Smooth muscle cell (in vitro differentiated cells): ENCODE measurements around the gene RNMT. TPM values are rescaled to one million over a fixed set of nuclear protein-coding genes. Genes with fewer than 3 reads are reported as not detected.

Source experiments
- DNase-seq: peaks from one replicate; lab custom pipeline; 2025; ENCODE audit not compliant: unreplicated experiment; lab: John Stamatoyannopoulos, UW
- H2AFZ ChIP-seq: fragments of 200-600 bp; sonication (generic); 2 replicates; pipeline ENCODE4 v1.6.0; 2016; ENCODE audit warnings: antibody characterized with exemption, low read depth, mild to moderate bottlenecking
- H3F3A ChIP-seq: fragments of 200-600 bp; sonication (generic); 2 replicates; pipeline ENCODE4 v1.6.0; 2017; ENCODE audit warnings: antibody characterized with exemption, low read depth
- H3K27ac ChIP-seq: fragments of 200-600 bp; sonication (generic); 2 replicates; pipeline ENCODE4 v1.5.1; 2016; ENCODE audit warnings: low read depth, mild to moderate bottlenecking
- H3K27me3 ChIP-seq: fragments of 200-600 bp; sonication (generic); 2 replicates; pipeline ENCODE4 v1.6.1; 2016; ENCODE audit warnings: low read depth, mild to moderate bottlenecking
- H3K36me3 ChIP-seq: fragments of 200-600 bp; sonication (generic); 2 replicates; pipeline ENCODE4 v1.5.1; 2016; ENCODE audit warnings: low read depth
- H3K4me1 ChIP-seq: fragments of 200-600 bp; sonication (generic); 2 replicates; pipeline ENCODE4 v1.5.1; 2016; ENCODE audit warnings: low read depth
- H3K4me2 ChIP-seq: fragments of 200-600 bp; sonication (generic); 2 replicates; pipeline ENCODE4 v1.6.0; 2016; ENCODE audit warnings: mild to moderate bottlenecking
- H3K4me3 ChIP-seq: fragments of 200-600 bp; sonication (generic); 2 replicates; pipeline ENCODE4 v1.5.1; 2016; ENCODE audit warnings: mild to moderate bottlenecking
- H3K79me2 ChIP-seq: fragments of 200-600 bp; sonication (generic); 2 replicates; pipeline ENCODE4 v1.6.0; 2016; ENCODE audit warnings: low read depth, mild to moderate bottlenecking
- H3K9ac ChIP-seq: fragments of 200-600 bp; sonication (generic); 2 replicates; pipeline ENCODE4 v1.6.0; 2016; ENCODE audit warnings: low read depth
- H3K9me3 ChIP-seq: fragments of 200-600 bp; sonication (generic); replicated peaks from 2 replicates; pipeline ENCODE4 v1.5.1; 2016; ENCODE audit warnings: low read depth
- H4K20me1 ChIP-seq: fragments of 200-600 bp; sonication (generic); 2 replicates; pipeline ENCODE4 v1.6.0; 2016; ENCODE audit warnings: low read depth
- WGBS: methylation state at CpG from one replicate; pipeline ENCODE4 v1.1.7; 2016; ENCODE audit warnings: low lambda C conversion rate; 5-methylcytosine and 5-hydroxymethylcytosine counted together
- polyA plus RNA-seq: library from polyadenylated mRNA; unstranded; fragments of >200 nt; fragmentation: Nextera tagmentation; extraction: Ambion mirVana; gene quantifications from 2 replicates; pipeline ENCODE4 v1.2.1, GENCODE V29; 2016
- small RNA-seq: library from RNA; depleted of rRNA; stranded (forward); fragments of <200 nt; gene quantifications from one replicate; pipeline ENCODE3, GENCODE V24; 2014
- total RNA-seq: library from RNA; depleted of rRNA; stranded (reverse); fragments of >200 nt; gene quantifications from 2 replicates; pipeline ENCODE4 v1.2.3, GENCODE V29; 2014
- TF ChIP-seq, protein P1 (sequence below): fragments of 200-600 bp; sonication (generic); IDR thresholded peaks from 2 replicates; pipeline ENCODE4 v1.5.1; 2017; ENCODE audit warnings: borderline replicate concordance, mild to moderate bottlenecking, antibody characterized with exemption; ENCODE audit not compliant: insufficient read depth, poor library complexity, severe bottlenecking

Gene RNMT
- total and polyA plus RNA-seq, 2 experiments from 2014 or later = 38.6 to 48.3 TPM

DNA sequence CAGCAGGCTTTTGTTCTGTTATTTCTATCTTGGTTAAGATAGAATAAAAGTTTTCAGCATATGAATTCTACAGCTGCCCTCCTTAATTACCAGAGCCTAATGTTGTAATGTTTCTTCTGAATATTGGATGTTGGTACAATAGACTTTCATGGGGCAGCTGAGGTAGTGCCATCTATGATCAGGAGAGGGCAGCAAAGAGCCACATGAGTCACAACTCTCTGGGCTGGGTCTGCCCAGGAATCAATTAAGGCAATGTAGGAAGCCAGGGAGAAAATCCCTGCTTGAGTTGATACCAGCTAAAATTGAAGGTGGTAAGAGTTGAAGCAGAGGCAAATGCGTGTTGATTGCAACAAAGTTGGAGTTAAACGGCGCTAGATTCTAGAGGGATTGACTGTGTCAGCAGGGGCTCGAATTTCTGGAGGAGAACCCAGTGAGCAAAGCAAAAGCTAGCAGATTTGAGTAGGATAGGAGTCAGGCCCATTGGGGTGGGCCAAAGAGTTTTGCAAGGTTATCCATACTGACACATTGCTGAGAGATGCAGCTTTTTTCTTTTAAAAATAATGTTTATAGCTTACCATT, 86.9 kb downstream of the RNMT start:
- 13% methylated on average over 4 of the region's 4 CpGs for WGBS
- H3K4me3 ChIP-seq = no peak overlapping the region
- DNase-seq = peak; percentile 11
- no peak overlapping the region for H3K27ac ChIP-seq
- H3K9ac ChIP-seq = no peak overlapping the region
- H3F3A ChIP-seq = no peaks in the 10 kb centered on the region
- H3K4me2 ChIP-seq = no peak overlapping the region
- no peaks in the 10 kb centered on the region for H4K20me1 ChIP-seq
- no peaks in the 10 kb centered on the region for H3K36me3 ChIP-seq
- TF ChIP-seq, protein P1, sequence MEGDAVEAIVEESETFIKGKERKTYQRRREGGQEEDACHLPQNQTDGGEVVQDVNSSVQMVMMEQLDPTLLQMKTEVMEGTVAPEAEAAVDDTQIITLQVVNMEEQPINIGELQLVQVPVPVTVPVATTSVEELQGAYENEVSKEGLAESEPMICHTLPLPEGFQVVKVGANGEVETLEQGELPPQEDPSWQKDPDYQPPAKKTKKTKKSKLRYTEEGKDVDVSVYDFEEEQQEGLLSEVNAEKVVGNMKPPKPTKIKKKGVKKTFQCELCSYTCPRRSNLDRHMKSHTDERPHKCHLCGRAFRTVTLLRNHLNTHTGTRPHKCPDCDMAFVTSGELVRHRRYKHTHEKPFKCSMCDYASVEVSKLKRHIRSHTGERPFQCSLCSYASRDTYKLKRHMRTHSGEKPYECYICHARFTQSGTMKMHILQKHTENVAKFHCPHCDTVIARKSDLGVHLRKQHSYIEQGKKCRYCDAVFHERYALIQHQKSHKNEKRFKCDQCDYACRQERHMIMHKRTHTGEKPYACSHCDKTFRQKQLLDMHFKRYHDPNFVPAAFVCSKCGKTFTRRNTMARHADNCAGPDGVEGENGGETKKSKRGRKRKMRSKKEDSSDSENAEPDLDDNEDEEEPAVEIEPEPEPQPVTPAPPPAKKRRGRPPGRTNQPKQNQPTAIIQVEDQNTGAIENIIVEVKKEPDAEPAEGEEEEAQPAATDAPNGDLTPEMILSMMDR = peak; percentile 81
- no peaks in the 10 kb centered on the region for H3K27me3 ChIP-seq
- no peaks in the 10 kb centered on the region for H3K4me1 ChIP-seq
- no peaks in the 10 kb centered on the region for H3K9me3 ChIP-seq
- no peaks in the 10 kb centered on the region for H3K79me2 ChIP-seq
- H2AFZ ChIP-seq = peak overlapping the region; percentile 68

Small RNA genes lying within 50 kb of the gene (small RNA-seq; reads per million reads assigned to genes)
- gene AP001525.1 (not detected), gene RN7SL362P (not detected)

Other genes starting within 250 kb of the RNMT start
- 16.0 and 17.8 TPM in 2 replicates for gene FAM210A, start 115 bp upstream of the RNMT start, total RNA-seq
- gene FAM210A, start 115 bp upstream of the RNMT start, polyA plus RNA-seq = 14.8 and 16.6 TPM in 2 replicates
- not detected in 2 replicates for gene MC5R, start 97.5 kb downstream of the RNMT start, total RNA-seq
- gene MC5R, start 97.5 kb downstream of the RNMT start, polyA plus RNA-seq = not detected in 2 replicates
- gene MC2R, start 188.9 kb downstream of the RNMT start, total RNA-seq = not detected in 2 replicates
- gene MC2R, start 188.9 kb downstream of the RNMT start, polyA plus RNA-seq = not detected in 2 replicates